Fibroblast of mammary gland (primary cell): ENCODE data around the gene SDF2.

Experiments used
- DNase-seq: peaks from one replicate; pipeline ENCODE4 v3.0.0-alpha.2; 2010; ENCODE audit warnings: low read depth
- H3K4me3 ChIP-seq: 2 replicates; pipeline ENCODE4 v1.5.1; 2011; ENCODE audit warnings: low read depth, mild to moderate bottlenecking, low read length, moderate library complexity; ENCODE audit not compliant: control insufficient read depth
- CTCF ChIP-seq: conservative IDR thresholded peaks from 2 replicates; pipeline ENCODE4 v1.5.1; 2011; ENCODE audit warnings: low read depth, low read length, inconsistent platforms; ENCODE audit not compliant: control insufficient read depth, insufficient read depth

Gene SDF2

GRCh38 chr17:28684963-28685362, 23.3 kb upstream of the SDF2 start:
- DNase-seq = peak; percentile 50
- no peak overlapping the region for H3K4me3 ChIP-seq
- TF ChIP-seq CTCF = no peak

GRCh38 chr17:28682655-28683054, 20.9 kb upstream of the SDF2 start:
- DNase-seq = no peak
- no peak for TF ChIP-seq CTCF
- H3K4me3 ChIP-seq = no peak overlapping the region

GRCh38 chr17:28675980-28676379, 14.3 kb upstream of the SDF2 start:
- TF ChIP-seq CTCF = no peak
- no peak for DNase-seq
- no peak overlapping the region for H3K4me3 ChIP-seq

GRCh38 chr17:28675490-28675889, 13.8 kb upstream of the SDF2 start:
- no peak for DNase-seq
- no peak for TF ChIP-seq CTCF
- no peak overlapping the region for H3K4me3 ChIP-seq

- no peak overlapping the region for H3K4me3 ChIP-seq
- no peak for TF ChIP-seq CTCF
- no peak for DNase-seq
Measured at GRCh38 chr17:28669918-28670317, 8.2 kb upstream of the SDF2 start.

- no peak for DNase-seq
- no peak for TF ChIP-seq CTCF
- H3K4me3 ChIP-seq = no peak overlapping the region
Measured at GRCh38 chr17:28667870-28668269, 6.2 kb upstream of the SDF2 start.

- no peak overlapping the region for H3K4me3 ChIP-seq
- no peak for DNase-seq
- TF ChIP-seq CTCF = no peak
Measured at GRCh38 chr17:28665994-28666393, 4.3 kb upstream of the SDF2 start.
